COLO668 (cell line): ENCODE data around the gene GPR157.
A peak's percentile ranks its signal among the peaks of the same experiment; 100 is the strongest.
"Not testable (repeated sequence)": the region's sequence is repeated elsewhere in the genome, so short reads cannot be mapped to it uniquely, and the experiment has no call there.

ENCODE experiments used
- DNase-seq: peaks from one replicate; lab custom pipeline; 2025; ENCODE audit not compliant: unreplicated experiment; lab: John Stamatoyannopoulos, UW

The GPR157 gene

GRCh38 chr1:9149151-9149550, 20.2 kb upstream of the GPR157 start:
- DNase-seq: no peak

- no peak for DNase-seq
Measured at GRCh38 chr1:9146156-9146555, 17.3 kb upstream of the GPR157 start.

DNA sequence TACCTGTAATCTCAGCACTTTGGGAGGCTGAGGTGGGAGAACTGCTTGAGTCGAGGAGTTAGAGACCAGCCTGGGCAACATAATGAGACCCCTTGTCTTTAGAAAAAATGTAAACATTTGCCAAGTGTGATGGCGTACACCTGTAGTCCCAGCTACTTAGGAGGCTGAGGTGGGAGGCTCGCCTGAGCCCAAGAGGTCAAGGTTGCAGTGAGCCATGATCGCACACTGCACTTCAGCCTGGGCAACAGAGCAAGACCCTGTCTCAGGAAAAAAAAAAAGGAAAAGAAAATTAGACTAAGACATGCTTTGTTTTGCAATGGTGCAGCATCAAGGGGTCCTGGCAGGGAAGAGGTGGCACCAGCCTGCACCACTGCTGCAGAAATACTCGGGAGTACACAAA, 16.8 kb upstream of the GPR157 start:
- DNase-seq: no peak

- DNase-seq: peak; percentile 48
Measured at GRCh38 chr1:9145021-9145668, 16.2 kb upstream of the GPR157 start.

DNA sequence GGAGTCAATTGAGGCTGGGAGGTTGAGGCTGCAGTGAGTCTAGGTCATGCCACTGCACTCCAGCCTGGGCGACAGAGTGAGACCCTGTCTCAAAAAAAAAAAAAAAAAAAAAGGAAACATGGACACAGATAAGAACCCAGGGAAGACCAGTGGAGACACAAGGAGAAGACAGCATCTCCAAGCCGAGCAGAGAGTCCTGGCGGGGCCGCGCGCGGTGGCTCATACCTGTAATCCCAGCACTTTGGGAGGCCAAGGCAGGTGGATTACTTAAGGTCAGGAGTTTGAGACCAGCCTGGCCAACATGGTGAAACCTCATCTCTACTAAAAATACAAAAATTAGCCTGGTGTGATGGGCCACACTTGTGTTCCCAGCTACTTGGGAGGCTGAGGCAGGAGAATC, 15.6 kb upstream of the GPR157 start:
- DNase-seq: not testable (repeated sequence)

GRCh38 chr1:9143250-9143649, 14.3 kb upstream of the GPR157 start:
- DNase-seq: no peak

DNA sequence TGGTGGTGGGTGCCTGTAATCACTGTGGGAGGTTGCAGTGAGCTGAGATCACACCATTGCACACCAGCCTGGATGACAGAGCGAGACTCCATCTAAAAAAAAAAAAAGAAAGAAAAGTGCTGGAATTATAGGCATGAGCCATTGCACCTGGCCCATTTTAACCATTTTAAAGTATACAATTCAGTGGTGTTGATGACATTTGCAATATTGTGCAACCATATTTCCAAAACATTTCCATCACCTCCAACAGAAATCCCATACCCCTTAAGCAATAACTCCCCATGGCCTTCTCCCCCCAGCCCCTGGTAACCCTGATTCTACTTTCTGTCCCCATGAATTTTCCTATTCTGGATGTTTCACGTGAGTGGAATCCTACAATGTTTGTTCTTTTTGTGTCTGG, 11.0 kb upstream of the GPR157 start:
- DNase-seq: no peak

- no peak for DNase-seq
Measured at GRCh38 chr1:9136932-9137331, 8.0 kb upstream of the GPR157 start.

- no peak for DNase-seq
Measured at GRCh38 chr1:9135073-9135836, 6.4 kb upstream of the GPR157 start.

GRCh38 chr1:9133870-9134585, 5.1 kb upstream of the GPR157 start:
- DNase-seq: no peak

DNA sequence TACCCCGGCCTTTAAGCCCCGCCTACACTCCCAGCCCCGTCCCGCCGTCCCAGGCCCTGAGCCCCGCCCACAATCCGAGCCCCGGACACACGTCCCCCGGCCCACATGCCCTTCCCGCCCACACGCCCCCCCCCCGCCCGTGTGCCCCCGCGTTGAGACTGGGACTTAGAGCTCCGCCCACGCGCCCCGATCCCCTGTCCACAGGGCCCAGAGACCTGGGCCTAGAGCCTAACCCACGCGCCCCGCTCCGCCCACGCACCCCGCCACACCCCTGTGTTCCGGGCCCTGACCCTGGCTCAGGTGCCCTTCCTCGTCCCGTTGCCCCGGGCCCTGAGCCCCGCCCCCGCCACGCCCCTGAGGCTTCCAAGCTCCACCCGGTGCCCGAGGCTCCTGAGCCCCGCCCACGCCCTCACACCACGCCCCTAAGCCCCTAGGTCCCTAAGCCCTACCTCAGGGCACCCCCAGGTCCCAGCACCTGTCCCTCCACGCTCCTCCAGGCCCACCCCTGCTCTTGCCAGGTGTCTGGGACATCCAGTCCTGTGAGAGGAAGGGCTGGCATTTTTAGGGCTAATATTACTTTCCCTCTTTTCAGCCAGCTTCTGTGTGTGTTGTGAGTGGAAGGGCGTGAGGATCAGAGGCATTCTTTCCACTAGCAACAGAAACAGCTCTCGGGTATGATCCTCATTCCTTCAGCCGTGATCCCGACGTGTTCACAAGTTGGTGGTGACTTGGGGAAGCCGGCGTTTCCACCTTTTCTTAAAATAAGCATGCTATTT, 552 bp upstream of the GPR157 start:
- peak; percentile 91 for DNase-seq

GRCh38 chr1:9128166-9128519, 759 bp downstream of the GPR157 start:
- DNase-seq: no peak

GRCh38 chr1:9127395-9128165, 1.3 kb downstream of the GPR157 start:
- no peak for DNase-seq

DNA sequence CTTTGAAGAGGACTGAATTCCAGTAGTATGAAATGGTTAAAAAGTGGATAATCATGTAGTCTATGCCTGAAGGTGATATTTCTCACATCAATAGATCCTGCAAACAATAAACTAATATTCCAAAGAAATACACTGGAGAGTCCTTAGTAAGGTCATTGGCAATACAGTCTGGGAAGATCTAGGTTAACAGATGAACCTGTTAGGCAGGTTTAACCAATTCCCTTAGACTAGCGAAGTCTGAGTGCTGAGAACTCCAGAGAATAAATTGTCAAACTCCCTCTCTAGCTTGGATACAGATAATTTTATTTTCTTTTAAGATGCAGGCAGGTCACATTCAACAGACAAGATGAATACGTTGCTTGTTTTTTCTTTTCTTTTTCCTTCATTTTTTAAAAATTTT, 2.4 kb downstream of the GPR157 start:
- no peak for DNase-seq

GRCh38 chr1:9125847-9126246, 3.1 kb downstream of the GPR157 start:
- DNase-seq: not testable (repeated sequence)

DNA sequence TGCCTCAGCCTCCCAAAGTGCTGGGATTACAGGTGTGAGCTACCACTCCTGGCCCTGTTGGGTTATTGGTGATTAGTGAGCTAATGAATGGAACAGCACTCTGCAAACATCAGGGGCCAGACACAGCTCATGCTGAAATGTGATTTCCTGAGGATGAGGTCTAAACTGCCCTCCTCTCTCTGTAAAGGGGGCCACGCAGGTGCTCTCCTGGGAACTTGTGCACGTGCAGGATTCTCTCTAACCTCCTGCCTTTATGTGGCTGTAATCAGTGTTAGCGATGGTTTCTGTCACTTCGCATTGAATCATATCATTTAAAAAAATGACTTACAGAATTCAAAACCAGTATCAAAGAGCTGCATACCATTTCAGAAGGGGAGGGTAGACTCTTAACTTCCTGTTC, 3.6 kb downstream of the GPR157 start:
- no peak for DNase-seq

- not testable (repeated sequence) for DNase-seq
Measured at GRCh38 chr1:9124389-9124788, 4.5 kb downstream of the GPR157 start.

DNA sequence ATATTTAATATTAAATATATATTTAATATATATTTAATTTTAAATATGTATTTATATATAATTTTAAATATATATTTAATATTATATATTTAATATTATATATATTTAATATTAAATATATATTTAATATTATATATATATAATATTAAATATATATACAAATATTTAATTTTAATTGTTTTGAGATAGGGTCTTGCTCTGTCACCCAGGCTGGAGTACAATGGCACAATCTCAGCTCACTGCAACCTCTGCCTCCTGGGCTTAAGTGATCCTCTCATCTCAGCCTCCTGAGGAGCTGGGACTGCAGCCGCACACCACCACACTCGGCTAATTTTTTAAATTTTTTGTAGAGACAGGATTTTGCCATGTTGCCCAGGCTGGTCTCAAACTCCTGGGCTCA, 5.2 kb downstream of the GPR157 start:
- not testable (repeated sequence) for DNase-seq

DNA sequence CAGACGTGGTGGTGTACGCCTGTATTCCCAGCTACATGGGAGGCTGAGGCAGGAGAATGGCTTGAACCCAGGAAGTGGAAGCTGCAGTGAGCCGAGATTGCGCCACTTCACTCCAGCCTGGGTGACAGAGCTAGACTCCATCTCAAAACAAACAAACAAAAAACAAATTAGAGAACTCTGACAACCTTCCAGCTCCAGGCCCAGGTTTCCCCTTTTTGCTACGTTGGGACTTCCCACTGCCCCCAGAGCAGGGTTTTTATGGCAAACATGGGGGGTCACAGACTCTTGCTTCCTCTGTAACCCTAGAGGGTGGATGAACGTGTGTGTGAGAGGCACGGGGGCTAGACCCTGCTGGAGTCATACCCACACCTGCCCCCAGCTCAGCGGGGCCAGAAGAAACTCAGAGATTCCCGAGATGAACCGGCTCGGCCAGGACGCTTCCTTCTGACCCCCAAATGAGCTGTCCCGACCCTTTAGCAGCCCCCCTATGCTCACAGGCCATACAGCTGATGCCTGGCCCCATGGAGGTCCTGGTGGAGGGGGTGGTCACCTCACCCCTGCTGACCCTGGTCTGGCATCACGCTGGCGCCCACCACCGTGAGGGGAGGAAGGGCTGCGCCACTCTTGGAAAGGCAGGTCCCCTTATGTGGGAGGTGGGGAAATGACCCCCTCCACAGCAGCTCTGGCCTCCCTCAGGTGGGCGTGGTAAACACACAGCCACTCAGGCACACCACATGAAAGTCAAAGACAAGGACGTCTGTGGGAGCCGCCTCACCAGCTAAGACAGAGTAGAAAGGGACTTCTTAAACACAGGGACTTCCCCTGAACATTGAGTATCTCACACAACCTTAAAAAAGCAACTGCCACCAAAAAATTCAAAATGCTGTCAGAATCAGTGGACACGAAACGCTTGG, 7.1 kb downstream of the GPR157 start:
- DNase-seq: no peak
